ENCODE results near the gene MAML3.

The MAML3 gene

GRCh38 chr4:140123666-140124377, 30.2 kb downstream of the MAML3 start:
- DNase-seq, result no peak

- no peak for DNase-seq
These were observed 31.1 kb downstream of the MAML3 start for GRCh38 chr4:140122891-140123290.

- no peak for DNase-seq
These were observed 32.3 kb downstream of the MAML3 start for GRCh38 chr4:140121646-140122045.

- DNase-seq, result no peak
These were observed 34.9 kb downstream of the MAML3 start for GRCh38 chr4:140118931-140119640.

GRCh38 chr4:140117947-140118346, 36.0 kb downstream of the MAML3 start:
- DNase-seq, result no peak

- DNase-seq, result peak in 1 of 2 experiments; percentile 9
These were observed 37.4 kb downstream of the MAML3 start for GRCh38 chr4:140116442-140117104.

- DNase-seq, result no peak
These were observed 38.8 kb downstream of the MAML3 start for GRCh38 chr4:140115140-140115539.

GRCh38 chr4:140113653-140114052, 40.3 kb downstream of the MAML3 start:
- no peak for DNase-seq

GRCh38 chr4:140112576-140112975, 41.4 kb downstream of the MAML3 start:
- no peak for DNase-seq

GRCh38 chr4:140111256-140111655, 42.7 kb downstream of the MAML3 start:
- no peak for DNase-seq

- DNase-seq, result no peak
These were observed 43.3 kb downstream of the MAML3 start for GRCh38 chr4:140110542-140111215.

- peak in 1 of 2 experiments; percentile 23 for DNase-seq
These were observed 44.2 kb downstream of the MAML3 start for GRCh38 chr4:140109737-140110136.

- no peak for DNase-seq
These were observed 44.7 kb downstream of the MAML3 start for GRCh38 chr4:140109292-140109691.

- no peak for DNase-seq
These were observed 45.2 kb downstream of the MAML3 start for GRCh38 chr4:140108713-140109230.

- no peak for DNase-seq
These were observed 45.7 kb downstream of the MAML3 start for GRCh38 chr4:140108243-140108642.

GRCh38 chr4:140106289-140106844, 47.6 kb downstream of the MAML3 start:
- DNase-seq, result no peak

GRCh38 chr4:140105436-140105835, 48.5 kb downstream of the MAML3 start:
- no peak for DNase-seq

- DNase-seq, result peak in 1 of 2 experiments; percentile 5
These were observed 50.3 kb downstream of the MAML3 start for GRCh38 chr4:140103676-140104075.

GRCh38 chr4:140102421-140102820, 51.6 kb downstream of the MAML3 start:
- no peak for DNase-seq

GRCh38 chr4:140100771-140101170, 53.2 kb downstream of the MAML3 start:
- no peak for DNase-seq

GRCh38 chr4:140099983-140100382, 54.0 kb downstream of the MAML3 start:
- DNase-seq, result no peak

- DNase-seq, result no peak
These were observed 55.4 kb downstream of the MAML3 start for GRCh38 chr4:140098455-140099160.
